Mucosa of rectum (tissue), 2 donors: ENCODE results near the gene POLK.

Experiments used
- H3K27ac ChIP-seq, 2 donors: one replicate each; pipeline ENCODE4 v1.7.0; 2013; ENCODE audit warnings: inconsistent platforms in 2 of 2, low read depth in 2 of 2, low read length in 2 of 2
- H3K27me3 ChIP-seq, 2 donors: one replicate each; pipeline ENCODE4 v1.7.0; 2013; ENCODE audit warnings: low read length in 2 of 2; ENCODE audit not compliant: control insufficient read depth in 2 of 2, insufficient read depth in 2 of 2
- H3K36me3 ChIP-seq, 2 donors: one replicate each; pipeline ENCODE4 v1.7.0; 2013; ENCODE audit warnings: low read length in 2 of 2; ENCODE audit not compliant: control insufficient read depth in 2 of 2, insufficient read depth in 2 of 2
- H3K4me1 ChIP-seq, 2 donors: one replicate each; pipeline ENCODE4 v1.7.0; 2013; ENCODE audit warnings: low read length in 2 of 2, mild to moderate bottlenecking in 1 of 2; ENCODE audit not compliant: control insufficient read depth in 2 of 2, insufficient read depth in 2 of 2
- H3K4me3 ChIP-seq, 2 donors: one replicate each; pipeline ENCODE4 v1.7.0; 2013; ENCODE audit warnings: low read length in 2 of 2
- H3K9ac ChIP-seq, 2 donors: one replicate each; pipeline ENCODE4 v1.7.0; 2013; ENCODE audit warnings: low read length in 2 of 2, low read depth in 1 of 2, mild to moderate bottlenecking in 1 of 2
- H3K9me3 ChIP-seq, 2 donors: one replicate each; pipeline ENCODE4 v1.7.0; 2013; ENCODE audit warnings: low read length in 2 of 2; ENCODE audit not compliant: control insufficient read depth in 2 of 2
- donor health status: healthy.
- donor health status: Normal muscosa, but diverticular disease.

POLK gene

DNA sequence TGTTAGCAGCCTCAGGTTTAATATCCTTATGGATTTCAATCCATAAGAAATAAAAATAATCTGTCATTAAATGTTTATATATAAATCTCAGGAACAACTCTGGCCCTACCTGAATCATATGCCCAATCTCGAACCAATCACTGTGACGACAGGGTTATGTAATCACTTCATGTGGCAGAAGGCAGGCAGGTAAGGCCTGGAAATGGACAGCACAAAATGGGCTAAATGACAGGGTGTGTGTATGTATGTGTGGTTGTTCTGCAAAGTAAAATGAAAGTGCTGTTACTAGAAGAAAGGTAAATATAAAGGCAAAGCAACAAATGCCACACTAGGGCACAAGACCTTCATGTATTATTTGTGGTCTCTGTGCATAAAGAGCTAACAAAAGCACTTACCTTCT, 119.2 kb downstream of the POLK start:
- Histone ChIP-seq H3K27ac (no peak overlapping the region), H3K9ac (no peak overlapping the region), H3K4me3 (no peak overlapping the region), H3K27me3 (no peaks in the 10 kb centered on the region), H3K4me1 (no peaks in the 10 kb centered on the region), H3K9me3 (no peaks in the 10 kb centered on the region), H3K36me3 (no peaks in the 10 kb centered on the region)

DNA sequence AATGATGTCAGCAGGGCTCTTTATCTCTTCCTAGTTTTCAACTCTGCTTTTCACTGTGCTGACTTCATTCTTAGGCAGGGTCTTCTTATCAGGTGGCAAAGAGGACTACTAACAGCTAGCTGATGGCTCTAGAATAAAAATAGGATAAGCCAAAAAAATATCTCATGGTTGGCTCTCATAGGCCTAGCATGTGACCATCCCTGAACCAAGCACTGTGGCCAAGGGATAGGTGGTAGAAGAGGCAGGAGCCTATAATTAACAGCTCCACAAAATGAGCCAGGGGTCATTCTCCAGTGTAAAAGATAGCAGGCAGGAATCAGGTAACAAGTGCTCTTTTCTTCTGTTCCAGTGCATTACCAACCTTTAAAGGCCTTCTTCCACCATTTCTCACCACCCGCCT, 120.6 kb downstream of the POLK start:
- no peak overlapping the region for H3K27ac ChIP-seq
- H3K27me3 ChIP-seq = no peaks in the 10 kb centered on the region
- H3K4me1 ChIP-seq = no peaks in the 10 kb centered on the region
- no peaks in the 10 kb centered on the region for H3K36me3 ChIP-seq
- no peak overlapping the region for H3K9ac ChIP-seq
- H3K4me3 ChIP-seq = no peak overlapping the region
- no peaks in the 10 kb centered on the region for H3K9me3 ChIP-seq

DNA sequence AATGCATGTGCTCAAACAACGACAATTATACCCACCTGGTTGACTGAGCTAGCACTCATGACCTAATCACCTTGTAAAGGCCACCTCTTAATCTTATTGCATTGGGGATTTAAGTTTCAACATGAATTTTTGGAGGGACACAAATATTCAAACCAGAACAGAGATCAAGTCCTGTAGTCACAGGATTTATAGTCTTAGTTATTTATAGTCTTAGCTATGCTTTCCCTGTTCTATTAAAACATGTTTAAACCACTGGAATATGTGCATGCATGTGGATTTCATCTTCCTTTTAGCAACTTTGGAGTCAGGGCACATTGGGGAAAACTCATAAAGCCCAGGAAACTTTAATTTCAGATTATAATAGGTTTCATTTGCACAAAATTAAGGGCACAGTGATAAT, 126.3 kb downstream of the POLK start:
- Histone ChIP-seq H3K4me1 (no peaks in the 10 kb centered on the region), H3K9me3 (no peaks in the 10 kb centered on the region), H3K9ac (no peak overlapping the region), H3K36me3 (no peaks in the 10 kb centered on the region), H3K27me3 (no peaks in the 10 kb centered on the region), H3K4me3 (no peak overlapping the region), H3K27ac (no peak overlapping the region)

DNA sequence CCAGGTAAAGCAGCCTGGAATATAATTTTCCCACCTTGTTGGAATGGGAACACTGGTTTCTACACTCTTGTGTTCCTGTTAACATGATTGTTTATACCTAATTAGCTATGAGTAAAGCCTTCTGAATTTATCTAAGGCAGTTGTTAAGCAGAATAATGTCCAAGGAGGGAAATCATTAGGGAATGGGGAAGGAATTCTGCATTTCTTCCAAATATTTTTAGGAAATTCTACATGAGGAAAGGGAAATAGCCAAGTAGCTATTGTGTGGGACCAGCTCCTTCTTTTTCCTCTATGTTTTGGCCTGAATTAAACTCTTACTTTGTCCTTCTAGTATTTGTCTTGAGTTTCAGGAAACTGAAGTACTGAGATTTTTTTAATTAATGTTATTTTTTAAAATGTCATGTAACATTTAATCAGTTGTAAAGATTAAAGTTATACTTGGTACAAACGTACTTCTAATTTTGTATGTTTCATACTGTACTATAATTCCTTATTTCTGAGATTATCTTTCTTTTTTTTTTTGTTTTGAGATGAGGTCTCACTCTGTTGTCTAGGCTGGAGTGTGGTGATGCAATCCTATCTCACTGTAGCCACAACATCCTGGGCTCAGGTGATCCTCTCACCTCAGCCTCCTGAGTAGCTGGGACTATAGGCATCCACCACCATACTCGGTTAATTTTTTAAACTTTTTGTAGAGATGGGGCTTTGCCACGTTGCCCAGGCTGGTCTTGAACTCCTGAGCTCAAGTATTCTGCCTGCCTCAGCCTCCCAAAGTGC, 128.0 kb downstream of the POLK start:
- Histone ChIP-seq H3K9ac (no peak overlapping the region), H3K4me1 (no peaks in the 10 kb centered on the region), H3K4me3 (no peak overlapping the region), H3K36me3 (no peaks in the 10 kb centered on the region), H3K27ac (no peak overlapping the region), H3K9me3 (no peaks in the 10 kb centered on the region), H3K27me3 (no peaks in the 10 kb centered on the region)

DNA sequence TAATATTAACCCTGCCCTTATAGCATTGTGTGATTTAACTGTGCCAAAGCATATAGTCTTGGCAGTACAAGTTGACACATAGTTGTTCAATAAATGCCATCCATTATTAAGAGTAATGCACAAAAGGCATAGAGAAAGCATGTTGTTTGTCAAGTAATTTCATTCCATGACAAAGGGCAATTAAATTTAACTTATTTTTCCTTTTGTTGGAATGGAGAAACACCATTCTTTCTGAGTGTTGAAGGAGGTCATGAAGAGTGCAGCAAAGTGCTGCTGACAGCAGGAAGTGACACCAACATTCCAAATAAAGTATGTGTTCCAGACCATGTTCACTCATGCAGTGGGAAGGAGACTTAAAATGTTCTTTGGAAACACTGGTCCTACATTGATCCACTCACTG, 128.7 kb downstream of the POLK start:
- Histone ChIP-seq H3K36me3 (no peaks in the 10 kb centered on the region), H3K27me3 (no peaks in the 10 kb centered on the region), H3K4me1 (no peaks in the 10 kb centered on the region), H3K9ac (no peak overlapping the region), H3K4me3 (no peak overlapping the region), H3K27ac (no peak overlapping the region), H3K9me3 (no peaks in the 10 kb centered on the region)

DNA sequence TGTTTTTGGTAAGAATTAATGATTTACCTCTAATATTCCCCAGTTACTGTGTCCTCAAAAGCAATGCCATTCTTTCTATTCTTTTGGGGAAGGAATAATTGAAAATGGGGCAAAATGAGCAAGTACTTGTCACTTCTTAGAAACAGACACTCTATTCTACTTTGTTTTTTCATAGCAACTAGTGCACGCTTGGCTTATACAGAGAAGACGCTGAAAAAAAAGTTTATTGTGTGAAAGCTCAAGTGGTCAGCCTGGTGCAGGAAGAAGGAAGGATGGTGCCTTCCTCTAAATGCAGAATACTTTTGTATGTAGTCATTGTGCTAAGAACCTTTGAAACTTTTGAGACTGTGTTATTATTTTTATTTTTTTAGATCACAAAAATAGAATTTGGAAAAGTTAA, 129.1 kb downstream of the POLK start:
- Histone ChIP-seq H3K27me3 (no peaks in the 10 kb centered on the region), H3K36me3 (no peaks in the 10 kb centered on the region), H3K4me1 (no peaks in the 10 kb centered on the region), H3K9me3 (no peaks in the 10 kb centered on the region), H3K27ac (no peak overlapping the region), H3K4me3 (no peak overlapping the region), H3K9ac (no peak overlapping the region)

DNA sequence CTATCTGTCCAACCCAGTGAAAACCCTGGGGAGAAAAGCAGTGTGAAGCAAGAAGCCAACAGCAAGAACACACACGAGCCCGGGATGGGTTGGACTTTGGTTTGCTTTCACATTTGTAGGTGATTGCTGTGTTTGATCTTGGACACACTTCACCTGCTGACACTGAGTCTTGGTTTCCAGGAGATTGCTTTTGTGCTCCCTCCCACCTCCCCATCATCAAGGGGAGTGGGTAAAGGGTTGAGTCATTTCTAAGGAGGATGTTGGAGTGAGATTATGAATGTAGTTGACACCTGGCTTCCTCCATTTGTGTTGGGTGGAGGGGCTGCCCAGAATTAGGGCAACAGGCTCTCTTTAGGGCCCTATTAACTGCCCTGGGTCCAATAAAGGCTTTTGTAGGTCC, 137.0 kb downstream of the POLK start:
- Histone ChIP-seq H3K4me1 (peaks cover 0 to 12% of the 10 kb centered on the region in 2 donors), H3K27ac (no peak overlapping the region), H3K9ac (no peak overlapping the region), H3K27me3 (no peaks in the 10 kb centered on the region), H3K9me3 (no peaks in the 10 kb centered on the region), H3K36me3 (no peaks in the 10 kb centered on the region), H3K4me3 (peak overlapping the region; percentile 1 to 35)
